K562 (cell line): Measurements from ENCODE around the gene TTK. TPM values are rescaled to one million over a fixed set of nuclear protein-coding genes. Genes with fewer than 3 reads are reported as not detected.

Experiments used
- ATAC-seq: fragments of 200-7000 bp; cut with Tn5 transposase; 3 replicates; pipeline ENCODE4 v1.9.1; 2020; ENCODE audit warnings: moderate library complexity
- BruUV-seq: library from RNA; stranded (reverse); fragments of 400-500 nt; replicated peaks from 2 replicates; lab custom pipeline; 2021; lab: Mats Ljungman, UMichigan
- CTCF ChIA-PET: fragments of 300-600 bp; formaldehyde crosslinking; extraction: SDS; loops from one replicate; lab custom pipeline; 2021; ENCODE audit warnings: low intra/inter-chr PET ratio; lab: Yijun Ruan, JAX
- POLR2A ChIA-PET: fragments of 300-600, 350-650 bp; sonication (Branson Sonifier 250); formaldehyde crosslinking; extraction: SDS; loops from one replicate; lab custom pipeline; 2021; ENCODE audit warnings: antibody characterized with exemption, inconsistent platforms; lab: Yijun Ruan, JAX
- DNase-seq, 4 experiments: peaks; one replicate each; pipeline versions ENCODE4 v3.0.0 to v3.0.0-alpha.2; 2011 to 2018; ENCODE audit warnings: low spot score in 3 of 4, mixed read lengths in 3 of 4; ENCODE audit errors: extremely low read depth in 1 of 4
- FAIRE-seq: peaks from 2 replicates; lab custom pipeline; 2011; peaks lifted over from hg19 to GRCh38; lab: Jason Lieb, UNC
- H2AFZ ChIP-seq: 2 replicates; pipeline ENCODE4 v1.6.0; 2011; ENCODE audit warnings: low read depth, low read length, control low read depth, inconsistent platforms
- H3K27ac ChIP-seq: fragments of 200-600 bp; 3 replicates; pipeline ENCODE4 v1.8.0; 2011; ENCODE audit warnings: low read depth, mild to moderate bottlenecking, control low read depth, inconsistent platforms, low read length, moderate library complexity, mixed read lengths; ENCODE audit errors: extremely low read depth
- H3K27me3 ChIP-seq, 2 experiments: fragments of 300-600 bp in 1 of 2; 2 replicates in 1 of 2; 3 replicates in 1 of 2; pipeline versions ENCODE4 v1.6.0 to v1.8.0; 2011; ENCODE audit warnings: inconsistent platforms in 2 of 2, low read length in 2 of 2, mild to moderate bottlenecking in 1 of 2, mixed read lengths in 1 of 2, moderate library complexity in 1 of 2; ENCODE audit not compliant: control insufficient read depth in 2 of 2, insufficient read depth in 2 of 2
- H3K36me3 ChIP-seq: fragments of 300-600 bp; 3 replicates; pipeline ENCODE4 v1.8.0; 2011; ENCODE audit warnings: mild to moderate bottlenecking, low read length, inconsistent platforms; ENCODE audit not compliant: control insufficient read depth, insufficient read depth
- H3K4me1 ChIP-seq, 2 experiments: fragments of 200-600 bp in 1 of 2; replicated peaks in 1 of 2; 2 replicates in 1 of 2; 3 replicates in 1 of 2; pipeline versions ENCODE4 v1.5.1 to v1.8.0; 2011; ENCODE audit warnings: inconsistent platforms in 2 of 2, low read length in 2 of 2, mild to moderate bottlenecking in 1 of 2, mixed read lengths in 1 of 2, moderate library complexity in 1 of 2; ENCODE audit not compliant: control insufficient read depth in 2 of 2, insufficient read depth in 2 of 2
- H3K4me2 ChIP-seq: 2 replicates; pipeline ENCODE4 v1.6.1; 2011; ENCODE audit warnings: low read length, control low read depth, inconsistent platforms, mixed read lengths; ENCODE audit not compliant: insufficient read depth
- H3K4me3 ChIP-seq: fragments of 200-600 bp; sonication (generic), shearing (Covaris generic); 2 replicates; pipeline ENCODE4 v1.5.1; 2016; ENCODE audit warnings: control low read depth, inconsistent platforms
- H3K79me2 ChIP-seq: fragments of 200-600 bp; 3 replicates; pipeline ENCODE4 v1.8.0; 2011; ENCODE audit warnings: low read length, inconsistent platforms; ENCODE audit not compliant: control insufficient read depth, insufficient read depth
- H3K9ac ChIP-seq, 2 experiments: 2 replicates each; pipeline versions ENCODE4 v1.6.0 to v1.6.1; 2011; ENCODE audit warnings: low read depth in 2 of 2, low read length in 2 of 2, control low read depth in 1 of 2, inconsistent platforms in 1 of 2, mild to moderate bottlenecking in 1 of 2, mixed read lengths in 1 of 2; ENCODE audit not compliant: insufficient read depth in 1 of 2
- H3K9me1 ChIP-seq: one replicate; pipeline ENCODE4 v1.6.0; 2011; ENCODE audit warnings: inconsistent platforms, mild to moderate bottlenecking, low read length, moderate library complexity; ENCODE audit not compliant: control insufficient read depth, insufficient read depth
- H3K9me3 ChIP-seq: replicated peaks from 2 replicates; pipeline ENCODE4 v1.5.1; 2011; ENCODE audit warnings: low read depth, low read length, inconsistent platforms; ENCODE audit not compliant: control insufficient read depth, insufficient read depth
- H4K20me1 ChIP-seq: replicated peaks from 2 replicates; pipeline ENCODE4 v1.6.1; 2011; ENCODE audit warnings: low read length, inconsistent platforms, mixed read lengths; ENCODE audit not compliant: control insufficient read depth, insufficient read depth
- ARNT ChIP-seq, 2 experiments: fragments of 450-650 bp; IDR thresholded peaks; 2 replicates each; pipeline ENCODE4 v1.6.1; 2016; ENCODE audit warnings: mild to moderate bottlenecking in 1 of 2
- MAFG ChIP-seq: fragments of 450-650 bp; conservative IDR thresholded peaks from 2 replicates; pipeline ENCODE4 v1.6.1; 2016; ENCODE audit warnings: missing genetic modification characterization, missing compliant biosample characterization
- PKNOX1 ChIP-seq: fragments of 450-650 bp; IDR thresholded peaks from 2 replicates; pipeline ENCODE4 v1.6.1; 2016
- POU5F1 ChIP-seq: fragments of 150-350 bp; IDR thresholded peaks from 2 replicates; pipeline ENCODE4 v1.6.1; 2014; ENCODE audit warnings: borderline replicate concordance, low read length, low read depth, mild to moderate bottlenecking; ENCODE audit not compliant: partially characterized antibody
- SAFB ChIP-seq: fragments of 200-400 bp; formaldehyde crosslinking; IDR thresholded peaks from 2 replicates; pipeline ENCODE4 v1.6.1; 2017; ENCODE audit warnings: low read depth, low read length, borderline replicate concordance
- TAL1 ChIP-seq: fragments of 450-650 bp; IDR thresholded peaks from 2 replicates; pipeline ENCODE4 v1.6.1; 2016; ENCODE audit warnings: mild to moderate bottlenecking
- ZNF518B ChIP-seq: fragments of 250-450 bp; sonication (Bioruptor Pico); IDR thresholded peaks from 2 replicates; pipeline ENCODE4 v1.5.0; 2021; ENCODE audit warnings: mild to moderate bottlenecking, moderate library complexity
- WGBS: fragments of 100-300 bp; shearing (Covaris generic); methylation state at CpG from one replicate; pipeline ENCODE4 v1.1.6; 2016; ENCODE audit warnings: low coverage, mixed read lengths; ENCODE audit not compliant: insufficient coverage; ENCODE audit errors: missing lambda C conversion rate; 5-methylcytosine and 5-hydroxymethylcytosine counted together
- in situ Hi-C: fragments of 300-500 bp; cut with MboI; formaldehyde crosslinking; loops from 4 replicates; pipeline ENCODE4 v1.15.0; 2018; ENCODE audit warnings: inconsistent platforms, mixed read lengths
- intact Hi-C: fragments of 100-400 bp; cut with micrococcal nuclease; formaldehyde crosslinking; loops from 2 replicates; pipeline ENCODE4 v1.14.2; 2022
- polyA plus RNA-seq, 8 experiments: library from polyadenylated mRNA; depleted of rRNA in 4 of 8; stranded (reverse) in 5 of 8; unstranded in 3 of 8; fragments of >200 nt; fragmentation: Nextera tagmentation in 2 of 8; fragmentation: Illumina TruSeq in 1 of 8; extraction: Ambion mirVana in 2 of 8; extraction: Trizol in 1 of 8; gene quantifications; 2 replicates each; pipeline versions ENCODE4 v1.2.1 to v1.2.3, GENCODE V29; 2011 to 2014; ENCODE audit warnings: inconsistent platforms in 1 of 8, missing spikeins in 1 of 8
- total RNA-seq, 7 experiments: library from RNA; depleted of rRNA in 6 of 7; stranded (reverse); fragments of >200 nt in 6 of 7; fragmentation: Illumina TruSeq in 2 of 7; extraction: Trizol in 2 of 7; gene quantifications; 2 replicates each; pipeline versions ENCODE4 v1.2.1 to v1.2.3, GENCODE V29; 2011 to 2021; ENCODE audit warnings: low replicate concordance in 1 of 7
- TF ChIP-seq, protein P1 (sequence below): fragments of 250-450 bp; sonication (Bioruptor Pico); IDR thresholded peaks from 2 replicates; pipeline ENCODE4 v1.8.0; 2021; ENCODE audit warnings: moderate library complexity, mild to moderate bottlenecking, inconsistent platforms

The TTK gene
- total and polyA plus RNA-seq, 9 of the 15 experiments (the other 6 are each of a cell fraction or from before 2014, with no cell fraction given): 32.7 to 58.9 (median 52.8) TPM

DNA sequence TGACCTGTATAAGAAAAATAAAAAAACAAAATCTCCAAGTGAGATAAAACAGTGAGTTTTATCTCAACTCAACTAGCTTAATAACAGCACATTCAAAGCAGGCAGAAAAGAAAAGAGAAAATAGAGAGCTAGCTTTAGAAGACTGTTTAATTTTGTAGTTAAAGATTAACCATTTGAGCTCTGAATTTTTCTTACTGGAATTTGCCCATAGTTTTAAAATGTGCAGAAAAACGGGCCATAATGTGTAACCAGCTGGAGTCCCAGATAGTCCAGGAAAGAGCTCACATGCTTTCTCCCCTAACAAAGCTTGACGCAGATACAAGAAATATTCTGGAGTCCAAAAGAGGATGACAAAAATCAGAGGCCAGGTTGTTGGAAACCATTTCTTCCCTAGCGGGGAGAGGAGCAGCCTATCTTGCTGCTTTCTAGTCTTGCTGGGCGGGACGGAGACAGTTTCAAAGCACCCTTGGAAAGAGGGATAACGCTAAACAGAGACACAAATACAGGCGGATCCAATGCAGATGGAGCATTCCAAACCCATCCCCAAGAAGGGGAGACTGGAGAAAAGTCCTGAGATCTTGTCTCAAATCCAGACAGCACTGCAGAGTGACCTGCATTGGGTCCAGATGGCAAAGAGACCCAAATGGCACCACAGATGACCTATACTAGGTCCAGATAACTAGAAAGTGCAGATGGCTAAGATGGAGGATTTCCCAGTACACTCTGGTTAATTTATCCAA is 16.1 kb downstream of the TTK start:
- H3K36me3 ChIP-seq: peaks cover 58% of the 10 kb centered on the region
- no peak for TF ChIP-seq PKNOX1
- no peak for TF ChIP-seq MAFG (tag)
- TF ChIP-seq ARNT (IDR thresholded peaks at IDR 0.05): no peak
- no peak for TF ChIP-seq ZNF518B (CRISPR knock-in tag)
- TF ChIP-seq SAFB: no peak
- TF ChIP-seq TAL1: no peak
- TF ChIP-seq, protein P1, sequence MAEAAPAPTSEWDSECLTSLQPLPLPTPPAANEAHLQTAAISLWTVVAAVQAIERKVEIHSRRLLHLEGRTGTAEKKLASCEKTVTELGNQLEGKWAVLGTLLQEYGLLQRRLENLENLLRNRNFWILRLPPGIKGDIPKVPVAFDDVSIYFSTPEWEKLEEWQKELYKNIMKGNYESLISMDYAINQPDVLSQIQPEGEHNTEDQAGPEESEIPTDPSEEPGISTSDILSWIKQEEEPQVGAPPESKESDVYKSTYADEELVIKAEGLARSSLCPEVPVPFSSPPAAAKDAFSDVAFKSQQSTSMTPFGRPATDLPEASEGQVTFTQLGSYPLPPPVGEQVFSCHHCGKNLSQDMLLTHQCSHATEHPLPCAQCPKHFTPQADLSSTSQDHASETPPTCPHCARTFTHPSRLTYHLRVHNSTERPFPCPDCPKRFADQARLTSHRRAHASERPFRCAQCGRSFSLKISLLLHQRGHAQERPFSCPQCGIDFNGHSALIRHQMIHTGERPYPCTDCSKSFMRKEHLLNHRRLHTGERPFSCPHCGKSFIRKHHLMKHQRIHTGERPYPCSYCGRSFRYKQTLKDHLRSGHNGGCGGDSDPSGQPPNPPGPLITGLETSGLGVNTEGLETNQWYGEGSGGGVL (CRISPR knock-in tag): no peak
- no peak for TF ChIP-seq POU5F1
- TF ChIP-seq, all 486 proteins: peak for 0
- ChIA-PET CTCF (no interaction called here), POLR2A (interaction anchor here (1.1 to 2.4 kb wide), 3 partner anchors 8 to 12 kb away, joined by 5 to 6 read pairs (median 5); no protein-coding TSS in a partner anchor)
- DNase-seq: no peak
- peak; percentile 36; the same call in 2 of the 3 replicates for ATAC-seq
- Histone ChIP-seq H4K20me1 (no peaks in the 10 kb centered on the region), H3K27me3 (no peaks in the 10 kb centered on the region), H3K4me3 (no peak overlapping the region), H2AFZ (no peak overlapping the region), H3K4me1 (no peaks in the 10 kb centered on the region), H3K9ac (no peak overlapping the region), H3K4me2 (no peak overlapping the region), H3K27ac (no peak overlapping the region), H3K9me1 (no peaks in the 10 kb centered on the region), H3K79me2 (no peaks in the 10 kb centered on the region), H3K9me3 (no peaks in the 10 kb centered on the region)
- no TSS peak for BruUV-seq
- intact Hi-C loops: no loop called here
- 94% methylated on average over 6 of the region's 7 CpGs for WGBS
- in situ Hi-C loops: no loop called here
- no peak for FAIRE-seq
